ENCODE data around the gene NOXO1.

Gene NOXO1

DNA sequence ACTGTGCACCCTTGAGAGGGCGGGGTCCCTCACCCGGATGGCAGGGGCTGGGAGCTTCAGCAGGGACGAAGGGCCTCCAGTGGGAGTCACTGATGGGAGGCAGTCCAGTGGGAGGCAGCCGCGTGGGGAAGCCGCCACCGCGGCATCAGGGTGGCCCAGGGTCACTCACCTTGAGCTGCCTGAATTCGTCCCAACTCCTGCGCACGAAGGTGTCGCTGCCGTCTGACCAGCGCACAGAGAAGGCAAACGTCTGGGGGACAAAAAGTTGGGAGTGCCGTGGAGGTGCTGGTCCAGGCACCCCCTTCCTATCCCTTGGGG lies 540 bp downstream of the NOXO1 start:
- DNase-seq (ENCODE audit: extremely low read depth, low read depth) = no peak
- TF ChIP-seq, protein P1, sequence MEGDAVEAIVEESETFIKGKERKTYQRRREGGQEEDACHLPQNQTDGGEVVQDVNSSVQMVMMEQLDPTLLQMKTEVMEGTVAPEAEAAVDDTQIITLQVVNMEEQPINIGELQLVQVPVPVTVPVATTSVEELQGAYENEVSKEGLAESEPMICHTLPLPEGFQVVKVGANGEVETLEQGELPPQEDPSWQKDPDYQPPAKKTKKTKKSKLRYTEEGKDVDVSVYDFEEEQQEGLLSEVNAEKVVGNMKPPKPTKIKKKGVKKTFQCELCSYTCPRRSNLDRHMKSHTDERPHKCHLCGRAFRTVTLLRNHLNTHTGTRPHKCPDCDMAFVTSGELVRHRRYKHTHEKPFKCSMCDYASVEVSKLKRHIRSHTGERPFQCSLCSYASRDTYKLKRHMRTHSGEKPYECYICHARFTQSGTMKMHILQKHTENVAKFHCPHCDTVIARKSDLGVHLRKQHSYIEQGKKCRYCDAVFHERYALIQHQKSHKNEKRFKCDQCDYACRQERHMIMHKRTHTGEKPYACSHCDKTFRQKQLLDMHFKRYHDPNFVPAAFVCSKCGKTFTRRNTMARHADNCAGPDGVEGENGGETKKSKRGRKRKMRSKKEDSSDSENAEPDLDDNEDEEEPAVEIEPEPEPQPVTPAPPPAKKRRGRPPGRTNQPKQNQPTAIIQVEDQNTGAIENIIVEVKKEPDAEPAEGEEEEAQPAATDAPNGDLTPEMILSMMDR (IDR thresholded peaks at IDR 0.05; ENCODE audit: low read depth, low read length) = no peak

DNA sequence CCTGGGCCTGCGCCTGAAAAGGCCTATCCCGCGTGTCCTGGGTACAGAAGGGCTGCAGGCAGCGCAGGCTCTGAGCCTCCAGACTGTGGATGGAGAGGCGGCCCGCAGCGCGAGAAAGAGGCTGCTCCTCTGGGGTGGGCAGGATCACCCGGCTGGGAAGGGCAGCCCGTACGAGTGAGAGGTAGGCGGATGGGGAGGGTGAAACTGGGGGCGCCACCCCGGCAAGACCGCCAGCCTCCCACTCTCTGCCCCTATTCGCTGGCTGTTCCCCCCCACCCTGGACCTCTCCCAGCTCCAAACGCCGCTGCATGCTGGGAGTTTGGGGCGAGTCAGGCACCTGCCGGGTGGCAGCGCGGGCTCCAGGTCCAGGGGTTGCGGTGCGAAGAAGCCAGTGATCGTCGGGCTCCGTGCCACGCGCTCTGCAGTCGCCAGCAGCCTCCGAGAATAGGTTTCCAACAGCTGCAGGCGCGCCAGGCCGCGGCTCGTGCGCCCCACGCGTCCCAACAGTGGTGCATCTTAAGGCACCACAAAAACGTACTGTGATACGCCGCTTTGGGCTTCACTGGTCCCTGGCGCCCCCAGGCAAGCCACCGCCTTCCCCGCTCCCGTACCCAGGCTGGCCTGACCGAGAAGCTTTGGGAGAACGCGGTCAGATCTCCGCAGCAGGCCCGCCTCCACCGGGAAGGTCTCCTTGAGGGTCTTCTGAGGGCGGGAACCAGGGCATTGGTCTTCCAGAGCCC lies 1.1 kb downstream of the NOXO1 start:
- TF ChIP-seq, protein P1 (IDR thresholded peaks at IDR 0.05; ENCODE audit: low read depth, low read length) = no peak
- no peak for DNase-seq (ENCODE audit: extremely low read depth, low read depth)

DNA sequence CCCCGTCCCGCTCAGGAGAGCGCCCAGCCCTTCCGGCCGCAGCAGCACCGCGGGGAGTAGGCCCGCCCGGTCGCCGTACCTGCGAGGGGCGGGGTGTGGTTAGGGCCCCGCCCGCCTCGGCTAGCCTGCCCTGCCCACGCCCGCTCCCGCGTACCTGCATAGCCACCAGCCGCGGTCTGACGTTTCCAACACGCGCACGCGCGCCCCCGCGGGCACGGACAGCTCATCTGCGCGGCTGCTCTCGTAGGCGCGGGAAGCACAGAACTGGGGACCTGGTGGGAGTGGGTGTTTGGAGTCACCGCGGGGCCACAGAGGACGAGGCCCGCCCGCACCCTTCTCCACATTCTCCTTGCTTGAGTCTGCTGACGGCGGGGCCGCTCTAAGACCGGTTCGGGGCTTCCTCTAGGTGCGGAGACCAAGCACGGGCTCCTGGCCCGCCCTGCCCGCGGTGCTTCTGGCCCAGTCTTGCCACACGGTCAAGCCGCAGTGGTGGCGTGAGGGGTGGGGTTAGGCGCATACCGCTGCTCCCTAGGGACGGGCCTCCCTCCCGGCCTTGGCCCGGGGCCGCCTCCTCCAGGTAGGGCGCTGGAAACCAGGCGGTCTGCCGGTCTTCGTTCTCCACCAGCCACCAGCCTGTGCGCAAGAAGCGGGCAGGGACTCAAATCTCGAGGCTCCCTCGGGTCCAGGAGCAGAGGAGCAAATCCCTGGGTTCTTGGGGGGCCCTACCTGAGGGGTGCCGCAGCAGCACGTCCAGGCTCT lies 1.8 kb downstream of the NOXO1 start:
- DNase-seq (ENCODE audit: extremely low read depth, low read depth) = no peak
- TF ChIP-seq, protein P1 (IDR thresholded peaks at IDR 0.05; ENCODE audit: low read depth, low read length) = no peak

DNA sequence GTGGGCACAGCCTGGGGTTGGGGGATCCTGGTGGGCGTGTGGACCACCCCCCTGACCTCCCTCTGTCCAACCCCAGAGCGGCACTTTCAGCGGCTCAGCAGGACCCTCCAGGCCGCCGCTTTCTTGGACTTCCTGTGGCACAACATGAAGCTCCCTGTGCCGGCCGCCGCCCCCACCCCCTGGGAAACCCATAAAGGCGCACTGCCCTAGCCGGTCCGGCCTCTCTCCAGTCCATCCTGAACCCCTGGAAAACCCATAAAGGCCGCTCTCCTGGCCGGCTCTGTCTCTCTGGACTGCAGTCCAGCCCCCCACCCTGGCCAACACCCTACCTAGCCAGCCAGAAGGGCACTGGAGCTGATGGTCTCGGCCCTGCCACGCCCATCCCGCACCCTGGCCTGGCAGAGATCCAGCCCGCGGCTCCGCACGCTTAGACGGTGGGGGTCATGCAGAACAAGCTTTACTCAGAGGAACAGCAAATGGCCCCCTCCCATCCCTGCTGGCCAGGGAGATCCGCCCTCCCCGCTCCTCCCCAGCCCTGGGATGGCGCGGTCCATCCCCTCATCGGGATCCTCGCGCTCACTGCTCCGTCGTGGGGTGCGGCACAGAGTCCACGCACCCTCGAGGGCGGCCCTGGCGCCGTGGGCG lies 2.7 kb downstream of the NOXO1 start:
- no peak for DNase-seq (ENCODE audit: extremely low read depth, low read depth)
- TF ChIP-seq, protein P1 (IDR thresholded peaks at IDR 0.05; ENCODE audit: low read depth, low read length) = no peak

DNA sequence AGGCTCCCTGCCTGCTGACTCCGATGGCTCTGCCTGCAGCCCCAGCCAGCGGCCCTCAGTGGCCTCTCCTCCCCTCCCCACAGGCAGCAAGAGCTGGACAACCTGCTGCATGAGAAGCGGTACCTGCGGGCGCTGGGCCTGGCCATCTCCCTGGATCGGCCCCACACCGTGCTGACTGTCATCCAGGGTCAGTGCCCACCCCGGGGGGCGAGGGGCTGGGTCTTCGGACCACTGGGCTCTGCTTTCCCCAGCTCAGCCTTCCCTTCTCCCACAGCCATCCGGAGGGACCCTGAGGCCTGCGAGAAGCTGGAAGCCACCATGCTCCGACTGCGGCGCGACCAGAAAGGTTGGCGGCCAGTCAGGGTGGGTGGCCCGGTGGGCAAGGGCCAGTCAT lies 3.4 kb downstream of the NOXO1 start:
- DNase-seq (ENCODE audit: extremely low read depth, low read depth) = no peak
- TF ChIP-seq, protein P1 (IDR thresholded peaks at IDR 0.05; ENCODE audit: low read depth, low read length) = no peak

DNA sequence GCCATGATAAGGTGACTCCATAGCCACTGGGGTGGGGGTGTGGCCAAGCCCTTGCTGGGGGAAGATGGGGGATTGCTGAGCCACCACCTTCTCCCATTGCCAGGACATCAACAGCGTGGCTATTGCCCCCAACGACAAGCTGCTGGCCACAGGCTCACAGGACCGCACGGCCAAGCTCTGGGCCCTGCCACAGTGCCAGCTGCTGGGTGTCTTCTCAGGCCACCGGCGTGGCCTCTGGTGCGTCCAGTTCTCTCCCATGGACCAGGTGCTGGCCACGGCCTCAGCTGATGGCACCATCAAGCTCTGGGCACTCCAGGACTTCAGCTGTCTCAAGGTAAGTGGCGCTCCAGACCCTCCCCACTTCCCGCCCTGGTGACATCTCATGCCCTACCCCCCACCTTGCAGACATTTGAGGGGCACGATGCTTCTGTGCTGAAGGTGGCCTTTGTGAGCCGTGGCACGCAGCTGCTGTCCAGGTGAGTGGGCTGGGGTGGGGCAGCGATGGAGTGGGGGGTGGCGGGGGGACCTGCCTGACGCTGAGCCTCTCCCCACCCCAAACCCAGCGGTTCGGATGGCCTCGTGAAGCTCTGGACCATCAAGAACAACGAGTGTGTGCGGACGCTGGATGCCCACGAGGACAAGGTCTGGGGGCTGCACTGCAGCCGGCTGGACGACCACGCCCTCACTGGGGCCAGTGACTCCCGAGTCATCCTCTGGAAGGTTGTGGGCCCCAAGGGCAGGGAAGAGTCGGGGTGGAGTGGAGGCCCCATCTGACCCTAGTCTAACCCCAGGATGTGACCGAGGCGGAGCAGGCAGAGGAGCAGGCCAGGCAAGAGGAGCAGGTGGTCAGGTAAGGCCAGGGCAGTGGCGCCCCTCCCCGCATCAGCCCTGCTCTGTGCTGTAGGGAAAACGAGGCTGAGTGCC lies 4.1 kb downstream of the NOXO1 start:
- DNase-seq (ENCODE audit: extremely low read depth, low read depth) = no peak
- TF ChIP-seq, protein P1 (IDR thresholded peaks at IDR 0.05; ENCODE audit: low read depth, low read length) = no peak
